Midbrain (tissue), 1 donor: ENCODE results near the gene GRIK3.
"Not testable (repeated sequence)": the region's sequence is repeated elsewhere in the genome, so short reads cannot be mapped to it uniquely, and the experiment has no call there.

ENCODE experiments used
- DNase-seq: peaks from one replicate; lab custom pipeline; 2025; lab: John Stamatoyannopoulos, UW

Gene GRIK3

GRCh38 chr1:36783475-36783874, 250.8 kb downstream of the GRIK3 start:
- DNase-seq, result no peak

- DNase-seq, result no peak
These were observed 251.5 kb downstream of the GRIK3 start for GRCh38 chr1:36782785-36783184.

- no peak for DNase-seq
These were observed 252.2 kb downstream of the GRIK3 start for GRCh38 chr1:36782085-36782484.

- DNase-seq, result no peak
These were observed 253.2 kb downstream of the GRIK3 start for GRCh38 chr1:36781098-36781497.

GRCh38 chr1:36778740-36779139, 255.6 kb downstream of the GRIK3 start:
- DNase-seq, result no peak

GRCh38 chr1:36776948-36777831, 257.1 kb downstream of the GRIK3 start:
- DNase-seq, result no peak

GRCh38 chr1:36776256-36776655, 258.1 kb downstream of the GRIK3 start:
- DNase-seq, result no peak

- no peak for DNase-seq
These were observed 258.6 kb downstream of the GRIK3 start for GRCh38 chr1:36775716-36776115.

GRCh38 chr1:36773827-36774541, 260.3 kb downstream of the GRIK3 start:
- no peak for DNase-seq

- DNase-seq, result no peak
These were observed 261.4 kb downstream of the GRIK3 start for GRCh38 chr1:36772647-36773495.

- no peak for DNase-seq
These were observed 262.5 kb downstream of the GRIK3 start for GRCh38 chr1:36771660-36772284.

GRCh38 chr1:36771240-36771639, 263.1 kb downstream of the GRIK3 start:
- DNase-seq, result no peak

- no peak for DNase-seq
These were observed 264.2 kb downstream of the GRIK3 start for GRCh38 chr1:36769886-36770830.

GRCh38 chr1:36768486-36769178, 265.7 kb downstream of the GRIK3 start:
- DNase-seq, result no peak

GRCh38 chr1:36767429-36767828, 266.9 kb downstream of the GRIK3 start:
- DNase-seq, result not testable (repeated sequence)

- no peak for DNase-seq
These were observed 267.8 kb downstream of the GRIK3 start for GRCh38 chr1:36766481-36766880.

GRCh38 chr1:36765785-36766300, 268.5 kb downstream of the GRIK3 start:
- DNase-seq, result no peak

- no peak for DNase-seq
These were observed 269.5 kb downstream of the GRIK3 start for GRCh38 chr1:36764798-36765197.

- DNase-seq, result no peak
These were observed 270.5 kb downstream of the GRIK3 start for GRCh38 chr1:36763771-36764170.

GRCh38 chr1:36762174-36762573, 272.1 kb downstream of the GRIK3 start:
- no peak for DNase-seq
